Medulla oblongata (tissue), 1 donor: ENCODE data around the gene PER3.

Source experiments
- DNase-seq: peaks from one replicate; pipeline ENCODE4 v3.0.0-alpha.2; 2015; ENCODE audit errors: extremely low spot score

The PER3 gene

DNA sequence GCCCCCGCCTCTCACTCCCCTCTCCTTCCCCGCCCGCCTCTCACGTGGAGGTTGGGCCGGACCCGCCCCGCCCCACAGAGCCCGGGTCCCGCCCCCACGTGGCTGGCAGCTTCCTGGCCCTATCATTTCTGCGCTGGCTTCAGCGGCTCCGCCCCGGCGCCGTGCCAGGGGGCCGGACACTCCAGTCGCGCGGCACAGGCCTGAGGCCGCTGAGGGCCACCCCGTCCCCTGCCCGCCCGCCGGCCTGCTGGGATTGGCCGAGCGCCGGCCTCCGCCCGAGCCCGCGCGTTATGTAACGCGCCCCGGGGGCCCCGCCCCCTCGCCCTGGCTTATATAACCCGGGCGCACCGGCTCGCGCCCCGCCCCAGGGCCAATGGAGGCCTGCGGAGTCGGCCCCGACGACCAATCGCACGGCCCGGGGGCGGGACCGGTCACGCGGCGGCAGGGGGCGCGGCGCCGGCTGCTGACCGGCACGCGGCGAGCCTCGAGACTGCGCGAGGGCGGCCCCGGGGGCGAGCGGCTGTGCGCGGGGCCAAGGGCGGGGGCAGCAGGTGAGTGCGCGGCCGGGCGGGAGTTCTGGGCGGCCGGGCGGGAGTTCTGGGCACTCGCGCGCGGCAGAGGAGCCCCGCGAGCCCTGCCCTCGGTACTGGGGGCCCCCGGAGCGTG lies at the start of gene PER3:
TSS of gene PER3 (plus strand) at position 466 of the 666 bp plus-strand sequence. CDS start 587 bp downstream, outside the sequence.
- peak; percentile 98 for DNase-seq

DNA sequence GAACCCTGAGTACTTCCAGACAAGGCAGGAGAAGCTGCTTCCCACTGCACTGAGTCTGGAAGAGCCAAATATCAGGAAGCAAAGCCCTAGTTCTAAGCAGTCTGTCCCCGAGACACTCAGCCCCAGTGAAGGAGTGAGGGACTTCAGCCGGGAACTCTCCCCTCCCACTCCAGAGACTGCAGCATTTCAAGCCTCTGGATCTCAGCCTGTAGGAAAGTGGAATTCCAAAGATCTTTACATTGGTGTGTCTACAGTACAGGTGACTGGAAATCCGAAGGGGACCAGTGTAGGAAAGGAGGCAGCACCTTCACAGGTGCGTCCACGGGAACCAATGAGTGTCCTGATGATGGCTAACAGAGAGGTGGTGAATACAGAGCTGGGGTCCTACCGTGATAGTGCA lies 46.0 kb upstream of the PER3 start:
- DNase-seq, result no peak

DNA sequence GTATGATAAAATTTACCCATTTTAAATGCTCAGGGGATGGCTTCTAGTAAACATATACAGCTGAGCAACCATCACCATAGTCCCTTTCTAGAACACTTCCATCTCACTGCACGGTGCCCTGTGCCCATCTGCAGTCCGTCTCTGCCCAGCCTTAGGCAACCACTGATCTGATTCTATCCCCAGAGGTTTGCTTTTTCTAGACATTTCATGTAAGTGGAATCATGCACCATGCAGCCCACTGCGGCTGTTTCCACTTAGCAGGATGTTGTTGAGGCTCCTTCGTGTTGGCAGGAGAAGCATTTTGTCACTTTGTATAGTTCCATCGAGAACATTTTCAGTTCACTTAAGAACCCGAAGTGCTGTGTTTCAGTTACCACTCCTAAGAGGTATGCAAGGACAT lies 40.7 kb upstream of the PER3 start:
- no peak for DNase-seq

DNA sequence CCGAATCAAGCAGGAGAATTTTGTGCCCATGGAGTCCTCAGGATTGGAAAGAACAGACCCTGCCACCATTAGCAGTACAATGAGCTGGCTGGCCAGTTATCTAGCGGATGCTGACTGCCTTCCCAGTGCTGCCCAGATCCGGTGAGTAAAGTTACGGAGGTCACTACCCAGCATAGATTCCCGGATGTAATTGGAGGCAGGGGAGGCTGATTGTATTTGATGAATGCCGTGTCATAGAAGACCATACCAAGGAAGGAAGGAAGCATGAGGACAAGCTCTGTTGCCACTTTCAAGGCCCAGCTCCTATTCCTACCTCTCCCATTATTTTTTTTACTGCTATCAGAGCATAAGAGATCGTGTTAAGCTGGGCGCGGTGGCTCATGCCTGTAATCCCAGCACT lies 39.2 kb upstream of the PER3 start:
- no peak for DNase-seq

DNA sequence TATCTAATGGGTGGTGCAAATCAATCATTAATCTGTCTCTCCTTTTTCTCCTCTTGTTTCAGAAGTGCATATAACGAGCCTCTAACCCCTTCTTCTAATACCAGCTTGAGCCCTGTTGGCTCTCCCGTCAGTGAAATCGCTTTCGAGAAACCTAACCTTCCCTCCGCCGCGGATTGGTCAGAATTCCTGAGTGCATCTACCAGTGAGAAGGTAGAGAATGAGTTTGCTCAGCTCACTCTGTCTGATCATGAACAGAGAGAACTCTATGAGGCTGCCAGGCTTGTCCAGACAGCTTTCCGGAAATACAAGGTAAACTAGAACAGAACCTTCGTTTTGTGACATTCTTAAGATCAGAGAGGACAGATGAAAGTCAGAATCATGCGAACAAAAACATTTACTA lies 38.3 kb upstream of the PER3 start:
- no peak for DNase-seq

DNA sequence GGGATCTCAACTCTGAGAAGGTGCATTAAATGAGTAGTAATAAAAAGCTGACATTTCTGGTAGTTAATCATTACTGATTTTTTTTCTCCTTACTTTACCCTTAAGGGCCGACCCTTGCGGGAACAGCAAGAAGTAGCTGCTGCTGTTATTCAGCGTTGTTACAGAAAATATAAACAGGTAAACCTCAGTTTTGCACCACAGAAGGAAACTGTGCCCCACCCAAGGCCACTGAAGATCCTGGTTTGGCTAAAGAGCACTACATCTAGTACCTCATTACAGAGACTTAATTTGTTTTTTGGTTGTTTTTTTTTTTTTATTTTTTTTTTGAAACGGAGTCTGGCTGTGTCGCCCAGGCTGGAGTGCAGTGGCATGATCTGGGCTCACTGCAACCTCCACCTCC lies 36.5 kb upstream of the PER3 start:
- DNase-seq, result no peak

DNA sequence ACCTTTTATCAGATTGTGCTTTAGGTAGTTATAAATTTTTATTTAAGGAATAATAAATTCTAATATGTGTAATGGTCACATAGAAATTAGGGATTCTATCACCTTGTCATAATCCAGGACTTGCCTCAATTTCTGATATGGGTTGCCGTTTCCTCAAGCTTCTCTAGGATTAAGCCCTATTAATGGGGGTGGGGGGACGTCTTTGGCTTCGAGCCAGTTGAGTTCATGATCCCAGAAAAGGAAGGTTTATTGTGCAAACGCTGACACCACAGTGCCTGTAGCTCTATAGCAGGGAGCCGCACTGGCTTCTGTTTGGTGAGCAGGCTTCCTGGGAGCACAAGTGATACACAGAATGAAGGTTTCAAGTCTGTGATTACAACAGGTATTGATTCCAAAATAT lies 35.0 kb upstream of the PER3 start:
- no peak for DNase-seq

DNA sequence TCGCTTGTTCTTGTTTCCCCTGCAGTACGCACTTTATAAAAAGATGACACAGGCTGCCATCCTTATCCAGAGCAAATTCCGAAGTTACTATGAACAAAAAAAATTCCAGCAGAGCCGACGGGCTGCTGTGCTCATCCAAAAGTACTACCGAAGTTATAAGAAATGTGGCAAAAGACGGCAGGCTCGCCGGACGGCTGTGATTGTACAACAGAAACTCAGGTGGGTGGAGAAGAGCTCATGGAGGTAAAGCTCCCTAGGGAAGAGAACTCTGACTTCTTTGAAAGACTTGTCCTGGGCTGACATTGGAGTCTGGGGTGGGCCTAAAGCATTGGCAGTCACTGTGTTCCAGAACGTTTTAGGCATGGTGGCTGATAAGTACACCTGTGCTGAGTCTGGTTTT lies 32.9 kb upstream of the PER3 start:
- no peak for DNase-seq

DNA sequence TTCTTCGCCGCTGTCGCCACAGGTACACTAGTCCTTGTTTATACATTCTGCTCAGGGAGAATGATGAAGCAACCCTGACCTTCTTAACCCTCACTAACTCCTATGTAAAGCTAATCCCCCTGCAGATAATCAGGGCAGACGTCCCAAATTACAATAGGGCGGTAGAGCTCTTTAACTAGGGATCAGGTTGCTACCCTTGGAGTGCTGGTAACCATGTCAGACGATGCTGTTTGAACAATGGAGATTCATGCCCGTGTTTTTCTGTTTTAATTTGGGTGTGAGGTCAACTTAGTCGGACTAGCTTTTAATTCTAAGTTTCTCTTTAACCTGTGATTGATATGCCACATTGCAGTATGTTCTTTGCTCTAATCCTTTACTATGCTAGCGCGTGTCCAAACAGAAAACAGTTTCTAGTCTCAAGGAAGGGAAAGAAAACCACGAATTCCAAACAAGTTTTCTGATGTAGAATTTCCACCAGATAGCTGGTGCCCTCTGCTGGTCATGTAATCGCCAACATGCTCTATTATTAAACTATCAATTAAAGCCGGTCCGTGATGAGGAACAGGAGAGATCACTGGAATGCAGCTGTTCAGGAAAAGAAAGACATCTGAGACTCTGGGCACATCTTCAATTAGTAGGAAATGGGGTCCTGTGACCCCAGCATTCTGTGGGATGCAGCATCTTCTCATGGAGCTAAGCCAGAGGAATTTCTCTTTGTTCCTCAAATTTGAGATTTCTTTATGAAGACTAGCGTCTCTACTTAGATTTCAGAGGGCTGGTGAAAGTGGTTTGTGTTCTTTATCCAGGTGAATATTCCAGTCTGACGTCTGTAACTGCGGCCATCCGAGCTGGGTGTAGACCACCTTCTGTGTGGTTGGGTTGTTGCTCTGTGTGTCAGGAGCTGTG lies 31.3 kb upstream of the PER3 start:
- peak; percentile 90 for DNase-seq

DNA sequence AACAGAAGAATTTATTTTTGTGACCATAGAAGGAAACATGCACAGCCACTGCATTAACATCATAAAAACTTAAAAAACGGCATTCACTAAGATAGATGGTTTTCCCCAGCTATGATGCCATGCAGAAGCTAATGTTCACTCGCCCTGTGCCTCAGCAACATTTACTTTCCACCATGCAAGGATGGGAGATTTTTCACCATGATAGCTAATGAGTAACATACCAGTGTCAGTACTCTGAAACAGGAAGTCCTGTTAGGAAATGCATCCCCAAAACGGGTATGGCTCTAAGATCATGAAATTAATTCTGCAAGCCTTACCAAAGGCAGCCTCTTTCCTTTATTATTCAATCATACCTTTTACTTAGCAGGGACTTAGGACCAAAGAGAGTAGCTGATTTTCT lies 30.4 kb upstream of the PER3 start:
- no peak for DNase-seq

DNA sequence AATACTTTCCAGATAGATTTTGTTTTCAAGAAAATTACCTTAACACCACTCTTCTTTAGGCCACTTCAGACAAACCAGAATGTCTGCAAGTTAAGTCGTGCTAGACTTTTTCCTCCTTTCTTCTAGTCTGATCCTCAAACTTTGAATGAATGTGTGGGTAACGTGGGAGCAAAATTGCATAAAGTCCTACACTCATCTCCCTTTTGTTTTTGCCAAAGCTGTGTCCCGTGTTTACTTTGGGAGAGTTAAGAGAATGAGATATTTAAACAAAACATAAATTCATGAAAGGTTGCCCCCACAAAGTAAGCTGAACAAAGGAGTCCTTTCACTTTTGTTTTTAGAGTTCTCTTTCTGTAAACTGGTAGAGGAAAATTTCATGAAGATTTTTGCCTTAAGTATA lies 29.9 kb upstream of the PER3 start:
- peak; percentile 14 for DNase-seq

DNA sequence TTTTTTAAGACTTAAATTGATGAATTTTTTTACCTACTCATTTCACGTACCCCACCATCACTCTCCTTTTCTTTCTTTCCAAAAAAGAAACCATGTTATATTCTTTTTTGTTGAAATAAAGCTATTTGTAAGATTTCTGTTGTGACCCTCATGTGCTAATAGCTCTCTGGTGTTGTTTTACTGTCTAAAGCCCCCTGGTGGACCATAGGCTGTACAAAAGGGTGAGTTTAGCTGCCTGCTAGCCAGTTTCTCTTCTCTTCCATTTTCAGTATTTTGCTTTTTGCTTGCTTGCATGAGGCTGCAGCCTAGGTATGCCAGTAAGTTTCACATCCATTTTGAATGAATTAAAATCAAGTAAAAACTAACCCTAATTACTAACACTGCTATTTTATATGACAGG lies 28.6 kb upstream of the PER3 start:
- DNase-seq, result no peak

DNA sequence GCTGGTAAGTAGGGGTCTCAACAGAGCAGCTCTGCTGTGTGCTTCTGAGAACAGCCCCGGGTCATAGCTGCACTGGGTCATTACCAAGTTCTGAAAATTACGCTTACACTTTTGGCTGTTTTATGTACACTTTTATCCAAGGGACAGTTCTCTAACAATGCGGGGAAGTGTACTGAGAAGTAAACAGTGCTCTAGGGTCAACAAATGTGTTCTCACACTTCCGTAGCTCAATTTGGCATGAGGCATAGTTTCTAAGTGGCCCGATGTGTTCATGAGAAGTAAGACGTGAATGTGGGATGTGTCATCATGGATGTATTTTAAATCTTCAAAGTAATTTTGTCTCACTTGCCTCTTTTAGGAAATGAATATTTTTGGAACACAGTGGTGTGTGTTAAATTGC lies 23.8 kb upstream of the PER3 start:
- DNase-seq, result peak; percentile 16

DNA sequence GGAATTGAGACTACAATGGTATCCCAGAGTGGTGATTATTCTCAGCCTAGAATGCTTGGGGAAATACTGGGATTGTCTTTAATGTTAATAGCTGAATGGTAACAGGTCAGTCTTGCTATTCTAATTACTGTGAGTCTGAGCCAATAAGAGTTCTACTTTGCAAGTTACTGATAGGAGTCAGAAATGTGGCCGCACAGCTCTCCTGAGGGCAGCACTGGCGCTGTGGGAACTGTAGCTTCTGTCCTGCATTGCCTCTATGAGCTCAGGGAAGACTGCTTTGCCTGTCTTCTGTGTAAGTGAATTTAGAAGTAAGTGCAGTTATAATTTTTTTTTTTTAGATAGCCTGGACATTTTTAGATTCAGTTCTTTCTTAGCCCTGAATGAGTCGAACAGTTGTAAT lies 23.0 kb upstream of the PER3 start:
- DNase-seq, result no peak

DNA sequence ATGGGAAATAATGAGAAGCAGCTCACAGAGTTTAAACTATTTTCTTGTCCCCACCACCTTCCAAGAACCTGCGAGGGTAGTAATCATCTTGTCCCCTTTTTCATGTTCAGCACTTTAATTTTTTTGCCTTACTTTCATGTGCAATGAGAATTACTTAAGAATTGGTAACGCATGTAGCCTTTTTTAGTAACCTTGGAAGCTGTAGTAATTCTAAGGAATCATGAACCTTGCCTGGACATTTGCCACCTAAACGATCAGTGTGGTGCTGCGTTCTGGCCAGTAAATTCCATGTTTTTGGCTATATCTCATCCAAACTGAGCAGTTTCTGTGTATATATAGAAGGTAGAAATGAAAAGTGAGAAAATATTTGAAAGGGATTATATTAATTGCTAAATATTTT lies 16.9 kb upstream of the PER3 start:
- no peak for DNase-seq

DNA sequence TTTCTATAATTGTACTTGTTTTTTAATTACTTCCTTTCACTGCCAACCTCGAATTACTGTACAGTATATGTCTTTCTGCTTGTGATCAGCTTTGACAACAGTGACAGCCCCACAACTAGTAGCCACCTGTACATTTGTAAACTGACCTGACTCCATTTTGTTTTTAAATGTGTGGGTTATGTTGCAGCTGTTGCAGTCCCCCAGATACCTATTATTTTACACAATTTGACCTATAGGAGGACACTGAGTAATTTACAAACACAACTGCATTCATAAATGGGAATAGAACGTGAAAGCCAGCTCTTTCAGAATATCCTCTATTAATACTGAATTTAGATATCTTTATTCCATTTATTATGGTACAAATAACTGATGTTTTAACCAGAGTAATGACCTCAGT lies 15.5 kb upstream of the PER3 start:
- no peak for DNase-seq

DNA sequence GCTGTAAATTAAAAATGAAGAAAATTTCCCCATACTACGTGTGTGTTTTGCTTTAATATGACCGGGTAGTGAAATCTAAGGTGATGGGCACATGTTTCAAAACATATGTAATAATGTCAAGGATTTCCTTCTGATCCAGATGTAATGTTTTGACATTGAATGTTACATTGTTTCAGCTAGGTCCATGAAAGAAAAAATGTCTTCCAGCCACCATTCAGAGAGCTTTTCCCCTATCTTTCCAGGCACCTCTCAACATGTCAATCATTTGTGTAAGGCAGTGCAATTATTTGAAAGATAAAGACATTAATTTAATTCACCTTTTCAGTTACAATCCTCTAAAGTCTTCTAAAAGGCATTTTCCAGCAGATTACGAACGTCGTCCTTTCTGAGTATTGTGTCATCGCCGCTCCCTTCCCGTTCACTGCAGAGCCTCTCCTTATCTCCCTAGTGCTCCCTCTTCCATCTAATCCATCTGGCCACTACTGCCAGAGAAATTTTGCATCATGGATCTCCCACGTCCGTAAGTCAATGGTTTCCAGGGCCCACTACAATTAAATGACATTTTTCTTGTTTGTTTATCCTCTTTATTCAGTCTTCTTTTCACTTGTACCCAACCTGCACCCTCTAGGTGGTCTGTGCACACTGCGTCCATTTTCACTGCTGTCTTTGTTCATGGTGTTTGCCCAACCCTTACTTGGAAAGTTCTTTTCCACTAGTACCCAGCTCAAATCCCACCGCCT lies 14.2 kb upstream of the PER3 start:
- no peak for DNase-seq

DNA sequence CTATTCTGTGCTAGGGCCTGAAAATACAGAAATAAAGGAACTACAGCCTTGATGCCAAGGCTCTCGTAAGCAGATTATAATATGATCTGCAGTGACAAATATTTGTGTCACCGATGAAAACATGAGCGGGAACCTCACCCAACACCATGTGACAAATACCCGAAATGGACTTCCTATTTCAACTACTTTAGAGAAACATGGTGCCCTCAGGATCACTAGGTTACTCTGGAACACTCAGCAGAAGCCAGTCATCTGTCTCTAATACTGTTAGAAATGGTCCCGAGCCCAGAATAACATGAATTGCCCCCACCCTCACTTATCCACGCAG lies 13.5 kb upstream of the PER3 start:
- peak; percentile 49 for DNase-seq

DNA sequence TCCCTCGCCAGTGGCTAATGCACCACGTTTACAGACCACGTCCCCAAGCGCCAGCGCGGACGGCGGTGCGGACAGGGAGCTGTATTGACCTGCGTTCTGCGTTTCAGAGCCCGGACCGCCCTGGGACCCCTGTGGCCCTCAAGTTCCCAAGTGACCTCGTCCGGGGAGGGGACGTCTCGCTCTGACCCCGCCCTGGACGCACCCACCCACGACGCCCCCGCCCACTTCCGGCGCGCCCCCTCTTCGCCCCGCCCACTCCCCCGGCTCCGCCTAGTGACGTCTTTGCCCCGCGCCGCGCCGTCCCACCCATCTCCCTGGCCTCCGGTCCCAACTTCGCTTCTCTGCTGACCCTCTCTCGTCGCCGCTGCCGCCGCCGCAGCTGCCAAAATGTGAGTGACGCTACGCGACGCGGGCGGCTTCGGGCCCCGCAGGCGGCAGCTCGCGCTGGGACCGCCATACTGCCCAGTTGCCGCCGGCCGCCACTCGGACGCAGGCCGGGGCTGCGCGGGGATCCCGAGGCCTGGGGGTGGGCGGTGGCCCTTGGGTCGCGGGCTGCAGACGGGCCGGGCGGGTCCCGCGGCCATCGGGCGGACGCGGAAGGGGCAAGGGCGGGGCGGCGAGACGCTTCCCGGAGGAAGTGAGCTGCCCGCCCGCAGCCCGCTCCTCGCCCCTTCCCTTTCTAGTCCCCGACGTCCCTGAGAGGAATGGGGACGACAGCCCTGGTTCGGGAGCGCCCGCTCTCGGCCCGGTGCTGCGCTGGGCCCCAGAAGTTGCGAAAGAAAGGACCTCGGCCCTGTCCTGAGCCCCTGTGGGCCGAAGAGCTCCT lies 12.9 kb upstream of the PER3 start, which contains the start of gene VAMP3:
TSS of gene VAMP3 (plus strand) at position 300 of the 826 bp plus-strand sequence. CDS start at position 388, 88 bp downstream.
- DNase-seq, result peak; percentile 82

DNA sequence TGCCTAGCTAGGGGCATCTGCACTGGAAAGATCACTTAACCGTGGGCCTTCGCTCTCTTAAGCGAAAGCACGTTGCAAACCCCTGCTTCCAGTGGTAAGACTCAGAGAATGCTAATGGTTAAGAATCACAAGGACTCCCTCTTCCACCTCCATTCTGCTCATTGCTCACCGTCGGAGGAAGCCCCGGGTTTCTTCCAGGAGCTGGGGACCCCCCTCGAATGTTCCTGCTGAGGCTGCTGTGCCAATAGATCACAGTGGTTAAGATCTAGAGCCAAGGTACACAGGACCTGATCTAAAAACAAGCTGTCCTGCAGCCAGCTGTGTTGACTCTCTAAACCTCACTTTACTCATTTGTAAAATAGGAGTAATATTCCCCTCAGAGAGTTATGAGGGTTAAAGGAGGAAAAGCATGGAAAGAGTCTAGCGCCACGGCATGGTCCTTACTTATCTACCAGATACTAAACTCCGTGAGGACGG lies 12.2 kb upstream of the PER3 start:
- DNase-seq, result no peak

DNA sequence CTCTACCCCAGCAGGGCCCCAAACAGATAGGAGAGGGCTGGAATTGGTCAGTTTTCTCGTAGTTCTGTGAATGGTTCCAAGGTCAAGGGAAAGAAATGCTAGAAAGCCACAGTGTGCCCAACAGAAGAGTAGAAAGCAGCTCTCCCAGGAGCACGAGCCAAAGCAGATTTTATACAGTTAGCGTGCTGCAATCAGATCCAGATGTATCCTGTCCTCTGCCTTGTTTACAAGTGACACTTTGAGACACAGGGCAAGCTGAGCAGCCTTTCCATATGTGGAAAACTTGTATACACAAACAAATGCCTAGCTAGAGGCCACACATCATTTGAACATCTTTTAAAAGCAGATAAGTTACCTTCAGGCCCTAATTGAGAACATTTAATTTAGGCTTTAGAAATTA lies 6.5 kb upstream of the PER3 start:
- no peak for DNase-seq
